Measurements from ENCODE around the gene EFCAB11.

The EFCAB11 gene

DNA sequence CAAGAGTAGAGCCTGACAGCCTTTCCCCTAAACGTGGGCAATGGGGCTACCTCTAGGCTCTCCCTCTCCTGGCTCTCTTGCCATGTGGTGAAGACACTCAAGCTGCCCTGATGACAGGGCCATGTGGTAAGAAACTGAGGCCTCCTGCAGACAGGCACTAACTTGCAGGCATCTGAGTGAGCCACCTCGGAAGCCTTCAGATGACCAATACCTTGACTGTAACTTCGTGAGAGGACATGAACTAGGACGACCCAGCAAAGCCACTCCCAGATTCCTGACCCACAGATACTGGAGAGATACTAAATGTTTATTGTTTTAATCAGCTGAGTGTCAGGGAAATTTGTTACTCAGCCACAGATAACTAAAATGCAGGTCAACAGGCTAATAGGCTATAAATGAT, 96.4 kb downstream of the EFCAB11 start:
- DNase-seq, result no peak

DNA sequence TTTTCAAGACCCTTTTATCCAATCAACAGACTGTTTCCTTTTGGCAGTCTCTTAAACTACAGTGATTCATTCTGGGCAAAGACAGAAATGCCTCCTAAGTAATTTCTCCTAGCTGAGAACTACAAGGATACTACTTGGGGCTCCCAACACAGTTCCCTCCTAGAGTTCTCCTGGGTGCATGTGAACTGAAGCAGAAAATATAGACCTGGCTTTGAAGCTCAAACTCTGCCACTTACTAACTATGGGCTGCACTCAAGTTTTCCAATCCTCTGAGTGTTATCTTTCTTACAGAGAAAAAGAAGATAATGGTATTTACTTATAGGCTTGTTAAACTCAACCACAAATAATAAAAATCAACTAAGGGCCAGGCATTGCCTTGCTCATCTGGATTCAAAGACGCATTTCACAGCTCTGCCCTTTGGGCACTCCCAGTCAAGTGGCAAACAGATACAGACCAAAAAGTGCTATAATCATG, 97.6 kb downstream of the EFCAB11 start:
- DNase-seq, result no peak

DNA sequence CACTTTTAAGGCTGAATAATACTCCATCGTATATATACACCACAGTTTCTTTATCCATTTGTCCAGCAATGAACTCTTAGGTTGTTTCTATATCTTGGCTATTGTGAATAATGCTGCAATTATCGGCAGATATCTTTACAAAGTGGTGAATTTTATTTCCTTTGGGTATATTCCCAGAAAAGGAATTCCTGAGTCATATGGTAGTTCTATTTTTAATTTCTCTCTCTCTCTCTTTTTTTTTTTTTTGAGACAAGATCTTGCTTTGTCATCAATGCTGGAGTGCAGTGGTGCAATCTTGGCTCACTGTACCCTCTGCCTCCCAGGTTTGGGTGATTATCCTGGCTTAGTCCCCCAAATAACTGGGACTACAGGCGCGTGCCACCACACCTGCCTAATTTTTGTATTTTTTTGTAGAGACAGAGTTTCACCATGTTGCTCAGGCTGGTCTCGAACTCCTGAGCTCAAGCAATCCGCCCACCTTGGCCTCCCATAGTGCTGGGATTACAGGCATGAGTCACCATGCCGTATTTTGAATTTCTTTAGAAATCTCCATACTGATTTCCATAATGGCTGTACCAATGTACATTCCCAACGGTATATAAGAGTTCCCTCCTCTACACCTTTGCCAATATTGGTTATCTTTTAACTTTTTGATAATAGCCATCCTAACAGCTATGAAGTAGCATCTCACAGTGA, 98.4 kb downstream of the EFCAB11 start:
- DNase-seq, result no peak

DNA sequence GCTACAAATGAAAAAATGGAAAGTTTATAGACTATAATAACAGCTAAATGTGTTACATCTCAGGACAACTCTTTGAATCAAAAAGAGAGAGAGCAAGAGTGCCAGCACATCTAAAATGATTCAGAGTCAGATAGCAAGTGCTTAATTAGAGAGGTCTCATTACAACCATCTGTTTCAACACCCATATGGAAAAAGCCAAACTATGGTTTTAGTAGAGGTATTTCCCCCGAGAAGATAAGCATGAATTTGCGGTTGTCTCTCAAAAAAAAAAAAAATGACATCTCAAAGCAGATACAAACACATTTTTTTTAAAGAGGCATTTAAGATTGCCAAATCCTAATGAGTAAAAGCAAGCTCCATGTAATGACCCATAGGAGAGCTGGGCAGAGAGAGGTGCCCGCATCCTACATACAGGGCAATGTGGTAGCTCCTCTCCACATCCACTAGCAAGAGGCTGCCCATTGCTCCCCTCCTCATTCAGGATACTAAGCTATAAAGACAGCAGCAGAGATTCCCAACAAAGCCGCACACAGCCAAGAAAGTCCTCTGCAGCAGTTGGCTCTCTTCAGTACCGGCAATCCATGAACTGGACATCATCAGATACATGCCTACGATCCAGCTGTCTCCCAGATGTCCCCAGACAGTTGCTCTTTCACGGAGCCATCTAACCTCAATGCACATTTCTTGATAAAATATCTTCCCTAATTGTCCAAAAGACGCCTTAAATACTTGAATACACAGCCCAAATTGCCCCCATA, 100.4 kb downstream of the EFCAB11 start:
- no peak for DNase-seq

DNA sequence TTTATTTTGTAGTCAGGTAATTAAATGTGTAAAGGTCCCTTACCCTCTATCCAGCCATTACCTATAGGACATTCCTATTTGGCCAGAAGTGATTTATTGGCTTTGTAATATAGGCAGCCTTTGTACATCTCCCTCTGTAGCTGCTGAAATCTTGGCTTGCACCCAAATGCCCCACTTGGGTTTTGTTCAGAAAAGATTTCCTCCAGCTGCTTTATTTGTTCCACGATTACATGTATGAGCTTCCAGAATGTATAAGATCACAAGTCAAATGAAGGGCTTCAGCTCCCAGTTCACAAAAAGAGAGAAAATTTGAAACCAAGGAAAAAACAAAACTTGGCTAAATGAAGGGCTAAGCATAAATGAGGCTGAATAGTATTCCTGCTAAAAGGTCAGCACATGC, 103.4 kb downstream of the EFCAB11 start:
- no peak for DNase-seq

DNA sequence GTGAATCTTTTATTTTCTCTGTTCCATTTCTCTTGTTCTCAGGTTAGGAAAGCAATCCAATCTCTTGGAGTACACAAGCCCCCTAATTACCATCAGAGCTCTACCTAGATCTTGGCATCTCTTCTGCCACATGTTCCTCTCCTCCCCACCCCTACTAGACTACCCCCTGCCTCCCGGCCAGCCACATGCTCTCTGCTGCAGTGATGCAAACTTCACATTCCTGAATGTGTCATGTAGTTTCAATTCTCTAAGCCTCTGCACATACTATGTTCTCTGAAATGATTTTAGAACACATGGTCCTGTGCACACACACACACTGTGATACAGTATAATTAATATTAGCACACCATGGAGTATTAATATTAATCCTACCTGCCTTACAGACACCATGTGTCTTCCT, 104.6 kb downstream of the EFCAB11 start:
- DNase-seq, result no peak

DNA sequence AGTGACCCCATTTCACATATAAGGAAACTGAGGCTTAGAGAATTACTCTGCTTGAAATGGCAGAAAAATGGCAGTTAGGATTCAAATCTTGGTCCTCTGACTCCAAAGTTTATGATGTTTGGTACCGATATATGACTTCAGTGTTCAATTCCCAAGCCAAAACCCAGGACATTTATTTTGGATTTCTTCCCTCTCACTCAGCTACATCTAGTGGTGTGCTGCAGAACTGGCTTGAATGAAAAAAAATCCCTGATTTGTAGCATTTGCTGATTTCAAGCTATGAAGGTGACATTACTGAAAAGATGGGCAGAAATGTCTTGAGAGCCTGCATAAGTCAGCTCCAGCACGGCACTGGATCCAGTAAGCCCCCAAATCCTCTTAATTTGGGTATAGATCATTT, 106.4 kb downstream of the EFCAB11 start:
- no peak for DNase-seq

DNA sequence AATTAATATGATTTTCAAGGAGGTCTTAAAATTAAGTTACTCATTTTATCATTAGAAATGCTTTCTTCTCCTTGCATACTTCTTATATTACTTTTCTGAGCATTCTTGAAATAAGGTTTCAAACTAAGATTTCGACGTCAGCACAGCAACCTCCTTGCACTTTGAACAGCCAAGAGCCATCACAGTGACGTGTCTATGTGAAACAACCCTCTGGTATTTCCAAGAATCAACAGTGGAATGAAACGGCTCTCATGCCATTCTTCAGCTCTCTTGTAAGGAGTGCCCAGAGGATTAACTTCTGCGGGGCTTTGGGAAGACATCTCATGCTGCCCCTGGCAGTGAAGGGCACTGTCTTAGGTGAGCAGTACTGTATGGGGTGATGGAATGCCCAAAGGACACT, 109.2 kb downstream of the EFCAB11 start:
- DNase-seq, result no peak

DNA sequence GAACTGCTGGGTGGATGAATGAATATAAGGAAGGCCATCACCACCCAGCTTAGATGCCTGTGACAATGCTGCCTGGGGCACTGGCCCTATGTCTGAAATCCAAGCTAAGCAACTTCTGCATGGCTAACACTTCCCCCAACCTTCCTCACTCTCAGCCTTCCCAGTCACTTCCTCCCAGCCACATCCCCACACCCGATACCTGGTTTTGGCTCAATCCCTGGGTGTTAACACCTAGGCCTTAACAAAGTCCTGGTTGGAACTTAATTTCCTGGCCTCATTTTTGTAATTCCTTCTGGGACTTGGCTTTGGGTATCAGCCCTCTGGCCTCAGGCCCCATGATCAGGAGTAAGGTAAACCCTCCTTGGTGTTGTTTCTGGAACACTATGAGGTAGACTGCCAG, 110.0 kb downstream of the EFCAB11 start:
- DNase-seq, result no peak

DNA sequence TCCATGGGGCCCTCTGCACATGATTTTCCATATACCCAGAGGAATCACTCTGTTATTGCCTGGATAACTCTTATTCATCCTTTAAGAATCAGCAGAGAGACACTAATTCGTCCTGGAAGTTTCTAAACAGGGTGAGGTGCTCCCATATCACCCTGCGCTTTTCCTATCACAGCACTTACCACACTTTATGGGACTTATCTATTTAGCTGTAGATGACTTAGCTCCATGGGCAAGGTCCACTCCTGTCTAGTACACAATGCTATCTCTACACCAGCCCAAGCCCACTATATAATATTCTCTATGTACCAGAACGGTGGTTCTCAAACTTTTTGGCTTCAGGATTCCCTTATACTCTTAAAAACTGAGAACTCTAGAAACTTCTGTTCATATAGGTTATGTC, 111.7 kb downstream of the EFCAB11 start:
- no peak for DNase-seq

DNA sequence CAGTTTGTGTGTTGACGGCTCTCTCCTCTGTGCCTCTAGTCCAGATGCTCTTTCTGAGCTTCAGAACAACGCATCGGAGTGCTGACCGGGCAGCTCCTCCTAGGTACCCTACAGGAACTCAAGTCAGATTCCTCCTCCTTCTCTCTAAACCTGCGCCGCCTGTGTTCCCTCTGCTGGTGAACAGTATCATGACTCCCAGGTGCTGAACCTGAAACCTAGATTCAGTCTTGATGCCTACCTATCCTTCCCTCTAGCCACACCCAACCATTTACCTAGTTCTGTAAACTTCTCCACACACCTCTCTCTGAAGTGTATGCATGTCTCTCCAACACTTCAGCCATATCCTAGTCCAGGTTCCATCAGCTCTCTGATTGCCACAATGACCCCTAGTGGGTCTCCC, 112.7 kb downstream of the EFCAB11 start:
- DNase-seq, result no peak

DNA sequence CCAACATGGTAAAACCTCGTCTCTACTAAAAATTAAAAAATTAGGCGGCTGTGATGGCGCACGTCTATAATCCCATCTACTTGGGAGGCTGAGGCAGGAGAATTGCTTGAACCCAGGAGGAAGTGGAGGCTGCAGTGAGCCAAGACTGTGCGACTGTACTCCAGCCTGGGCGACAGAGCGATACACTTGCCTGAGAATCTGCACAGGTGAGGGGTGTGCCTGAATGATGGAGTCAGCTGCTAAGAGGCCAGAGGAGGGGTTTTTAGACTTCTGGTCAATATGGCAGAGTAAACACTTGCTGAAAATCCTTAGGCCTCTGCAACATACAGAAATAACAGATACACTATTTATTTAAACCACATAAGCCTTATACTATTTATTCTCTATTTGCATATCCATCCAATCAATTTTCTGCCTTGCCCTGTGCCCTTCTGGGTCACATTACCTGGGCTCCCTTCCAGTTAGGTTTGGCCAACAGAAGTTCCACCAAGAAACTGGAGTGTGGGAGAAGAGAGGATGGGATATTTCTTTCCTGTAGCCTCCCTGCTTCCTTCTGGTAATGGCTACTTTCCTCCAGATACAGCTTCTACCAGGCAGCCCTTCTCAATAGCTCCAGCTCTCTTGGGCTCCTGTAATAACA, 117.6 kb downstream of the EFCAB11 start:
- no peak for DNase-seq

DNA sequence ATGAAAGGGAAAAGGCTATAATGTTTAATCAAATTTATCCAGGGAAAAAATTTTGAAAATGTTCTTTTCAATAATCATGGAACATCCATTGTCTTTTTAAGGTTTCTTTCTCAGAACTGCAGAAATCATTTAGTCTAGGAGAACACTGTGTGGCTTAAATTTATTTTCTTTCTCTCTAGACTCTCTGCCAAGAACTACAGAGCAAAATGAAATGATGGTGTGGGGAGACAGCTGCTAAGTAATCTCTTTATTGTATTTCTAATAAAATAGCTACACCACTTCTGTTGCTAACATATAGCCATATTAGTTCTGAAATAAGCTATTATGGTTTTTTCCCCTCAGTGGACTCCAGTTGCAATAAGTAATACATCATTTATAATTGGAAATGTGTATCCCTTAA, 120.9 kb downstream of the EFCAB11 start:
- DNase-seq, result no peak

DNA sequence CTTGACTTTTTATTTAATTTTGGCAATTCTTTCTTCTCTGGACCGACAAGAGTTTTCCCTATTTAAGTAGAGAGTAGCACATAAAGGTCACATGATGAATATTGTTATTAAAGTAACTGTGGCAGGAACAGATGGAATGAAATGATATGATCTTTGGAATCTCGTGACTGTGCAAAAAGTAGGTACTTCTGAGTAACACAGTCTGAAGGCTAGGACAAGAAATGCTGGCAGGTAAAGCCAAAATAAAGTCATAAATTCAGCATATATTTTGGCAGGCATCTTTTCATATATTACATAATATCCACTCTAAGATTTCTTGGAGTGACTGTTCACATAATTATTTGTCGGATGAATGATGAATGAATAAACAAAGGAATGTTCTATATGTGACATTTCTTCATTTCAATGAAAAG, 121.4 kb downstream of the EFCAB11 start:
- DNase-seq, result no peak

DNA sequence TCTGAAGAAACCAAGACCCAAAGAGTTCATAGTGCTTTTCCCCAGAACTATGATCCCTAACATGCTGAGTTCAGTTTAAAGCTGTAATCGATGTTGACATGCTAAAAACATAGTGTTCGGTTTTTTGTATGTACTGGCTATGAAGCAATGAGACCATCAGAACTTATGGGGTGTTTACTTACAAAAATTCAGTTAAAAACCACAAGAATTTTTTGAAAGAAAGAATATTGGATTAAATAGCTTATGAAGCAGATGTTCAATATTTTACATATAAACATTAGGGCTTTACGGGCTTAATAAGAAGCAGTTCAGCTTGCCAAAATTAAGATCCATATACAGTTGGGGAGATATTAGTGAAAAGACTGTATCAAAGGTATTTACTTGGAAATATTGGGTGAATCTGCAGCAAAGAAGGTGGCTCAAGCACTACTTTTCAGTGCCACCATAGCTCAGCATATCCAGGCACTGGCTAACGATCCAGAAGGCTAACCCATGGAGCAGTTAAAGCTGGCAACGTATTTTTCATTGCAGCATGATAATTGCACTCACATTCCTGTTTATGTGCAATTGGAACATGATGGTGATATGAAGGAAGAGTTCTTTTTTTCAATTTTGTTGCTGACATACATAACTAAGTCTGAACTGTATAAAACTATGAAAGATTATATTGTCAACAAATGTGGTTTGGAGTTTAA, 125.9 kb downstream of the EFCAB11 start:
- DNase-seq, result no peak

DNA sequence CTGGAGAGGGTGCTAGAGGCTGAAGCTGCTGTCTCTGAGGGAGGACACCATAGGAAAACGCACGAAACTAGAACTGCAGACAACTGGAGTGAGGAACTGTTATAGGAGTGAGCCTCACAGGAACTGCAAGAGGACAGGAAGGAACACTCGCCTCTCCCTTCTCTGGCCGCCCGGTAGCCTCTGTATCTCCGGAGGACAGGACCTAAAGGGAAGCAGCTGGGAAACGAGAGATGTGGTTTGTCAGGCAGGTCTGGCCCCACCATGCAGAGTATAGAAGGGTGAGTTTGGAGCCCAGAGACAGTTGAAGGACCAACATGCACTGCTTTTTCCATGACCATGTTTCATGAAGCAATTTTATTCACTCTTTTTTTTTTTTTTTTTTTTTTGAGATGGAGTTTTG, 127.3 kb downstream of the EFCAB11 start:
- no peak for DNase-seq

DNA sequence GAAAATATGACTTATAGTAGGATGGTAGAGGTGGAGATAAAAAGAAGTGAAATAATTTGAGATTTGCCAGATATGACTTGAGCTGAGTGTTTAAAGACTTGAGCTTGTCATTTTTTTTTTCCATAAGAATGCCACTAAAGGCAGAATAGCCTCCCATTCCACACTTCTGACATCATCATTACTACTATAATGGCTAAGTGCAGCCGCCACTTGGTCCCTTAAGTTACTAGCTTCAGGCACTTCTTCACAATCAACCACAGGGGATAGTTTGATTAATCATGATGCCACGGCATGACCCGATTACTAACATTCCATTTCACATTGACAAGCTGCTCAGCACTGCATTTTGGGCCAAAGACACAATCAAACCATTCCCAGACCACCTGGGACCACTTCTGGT, 127.9 kb downstream of the EFCAB11 start:
- no peak for DNase-seq

DNA sequence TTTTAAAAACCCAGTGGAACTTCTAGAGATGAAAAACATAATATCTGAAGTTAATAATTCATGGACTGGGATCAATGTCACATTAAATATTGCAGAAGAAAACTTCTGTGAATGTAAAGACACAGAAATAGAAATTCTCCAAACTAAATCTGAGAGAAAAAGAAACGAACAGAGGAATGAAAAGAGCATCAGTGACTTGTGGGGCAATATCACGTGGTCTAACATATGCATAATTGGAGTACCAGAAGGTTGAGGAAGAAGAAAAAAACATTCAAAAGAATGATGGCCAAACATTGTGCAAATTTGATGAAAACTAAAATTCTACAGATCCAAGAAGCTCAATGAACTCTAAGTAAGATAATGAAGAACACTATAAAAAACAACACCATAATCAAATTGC, 130.8 kb downstream of the EFCAB11 start:
- no peak for DNase-seq

DNA sequence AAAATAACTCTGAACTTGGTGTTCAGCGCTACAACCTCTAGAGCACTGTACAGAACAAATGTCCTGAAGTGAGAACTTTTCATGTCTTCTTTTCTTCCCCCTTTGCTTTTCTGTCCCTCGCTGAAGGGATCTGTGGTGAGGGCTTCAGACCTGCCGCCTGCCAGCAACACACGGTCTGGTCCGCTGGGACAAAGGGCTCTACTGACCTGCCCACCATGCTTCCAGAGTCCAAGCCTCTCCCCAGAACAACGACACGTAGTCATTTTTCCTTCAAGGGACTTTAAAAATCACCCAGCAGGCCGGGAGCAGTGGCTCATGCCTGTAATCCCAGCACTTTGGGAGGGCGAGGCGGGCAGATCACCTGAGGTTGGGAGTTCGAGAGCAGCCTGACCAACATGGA, 140.4 kb downstream of the EFCAB11 start:
- DNase-seq, result no peak

DNA sequence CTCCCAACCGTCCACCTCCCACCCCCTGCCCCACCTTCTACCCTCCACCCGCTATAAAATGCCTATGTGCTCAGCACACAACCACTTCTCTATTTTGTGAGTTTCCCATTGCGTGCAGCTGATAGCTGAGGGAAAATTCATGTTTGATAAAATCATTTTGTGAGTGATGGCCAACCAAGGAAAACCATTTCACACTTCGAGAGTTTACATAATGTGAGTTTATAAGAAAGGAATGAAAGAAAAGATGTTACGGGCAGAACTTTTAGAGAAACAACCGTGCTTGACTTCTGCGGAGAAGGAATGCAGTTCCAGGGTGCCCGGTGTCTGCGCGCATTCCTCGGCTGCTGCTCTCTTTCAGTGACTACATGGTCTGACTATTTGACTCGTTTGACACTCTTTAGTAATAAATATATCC, 140.9 kb downstream of the EFCAB11 start:
- DNase-seq, result no peak

DNA sequence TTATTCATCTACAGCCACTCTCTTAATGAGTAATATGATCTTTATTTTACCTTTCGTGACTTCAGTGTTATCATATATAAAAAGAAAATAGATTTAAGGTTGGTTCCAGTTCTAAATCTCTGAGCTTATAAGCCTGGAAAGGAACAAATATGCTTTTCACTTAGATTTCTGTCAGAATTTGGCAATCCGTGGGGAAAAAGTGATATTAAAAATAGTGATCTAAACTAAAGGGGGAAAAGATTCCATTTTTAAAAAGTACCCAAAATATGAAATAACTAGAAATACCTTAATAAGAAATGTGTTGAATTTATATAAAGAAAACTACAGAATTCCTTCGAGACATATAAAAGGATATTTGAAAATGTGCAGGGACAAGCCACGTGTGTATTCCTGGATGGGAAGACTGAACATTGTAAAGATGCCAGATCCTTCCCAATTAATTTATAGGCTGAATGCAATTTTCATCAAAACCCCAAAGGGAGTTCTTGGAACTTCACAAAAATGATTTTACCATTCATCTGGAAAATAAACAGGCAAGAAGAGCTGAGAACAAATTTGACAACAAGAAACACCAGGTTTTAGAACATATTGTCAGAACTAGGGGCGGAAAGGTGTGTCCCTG, 142.5 kb downstream of the EFCAB11 start:
- no peak for DNase-seq

DNA sequence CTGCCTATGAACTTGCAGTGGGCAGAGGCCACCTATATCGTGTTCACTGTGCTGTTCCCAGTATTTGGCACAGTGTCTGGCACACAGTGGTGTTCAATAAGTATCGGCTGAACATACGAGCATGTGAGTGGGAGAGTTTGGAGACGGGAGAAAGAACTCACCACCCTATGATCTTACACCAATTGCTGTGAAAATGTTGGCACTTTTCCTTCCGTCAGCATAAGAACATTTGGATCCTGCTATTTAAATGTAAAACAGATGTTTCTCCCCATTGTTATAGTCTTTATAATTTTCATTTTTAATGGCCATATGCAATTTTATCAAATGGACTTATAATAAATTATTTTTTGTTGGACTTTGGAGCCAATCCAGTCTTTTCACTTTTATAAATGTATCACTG, 144.4 kb downstream of the EFCAB11 start:
- DNase-seq, result no peak

DNA sequence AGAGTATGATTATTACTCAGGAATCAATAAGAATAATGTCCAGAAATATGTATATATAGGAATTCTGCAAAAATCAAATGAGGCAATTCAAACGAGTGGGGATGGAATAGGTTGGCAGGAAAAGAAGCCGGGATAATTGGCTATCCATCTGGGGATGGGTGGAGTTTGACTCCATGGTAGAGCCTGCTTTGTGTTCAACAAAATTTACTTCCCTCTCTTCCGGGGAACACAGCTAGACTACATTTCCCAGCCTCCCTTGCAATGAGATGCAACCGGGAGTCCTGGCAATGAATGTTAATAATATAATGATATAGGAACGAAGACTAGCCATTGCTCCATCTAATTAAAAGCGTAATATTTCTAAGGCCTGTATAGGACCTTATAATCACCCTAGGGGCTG, 146.6 kb downstream of the EFCAB11 start:
- no peak for DNase-seq

Measured in activated CD4-positive, CD25-positive, alpha-beta regulatory T cell treated with anti-CD3 and anti-CD28 coated beads, Interleukin-2, amount 50 U/mL, for 72 hours (primary cell).